SIG-M5 treated with dmso at 0.1 percent for 504 hours (cell line): ENCODE data around the gene WSCD1.

ENCODE experiments used
- DNase-seq: peaks from one replicate; lab custom pipeline; 2025; ENCODE audit not compliant: unreplicated experiment; lab: John Stamatoyannopoulos, UW

The WSCD1 gene

GRCh38 chr17:6059406-6059805 is 10.8 kb upstream of the WSCD1 start:
- DNase-seq = no peak

- DNase-seq = no peak
Observed at GRCh38 chr17:6061290-6061689, 8.9 kb upstream of the WSCD1 start.

DNA sequence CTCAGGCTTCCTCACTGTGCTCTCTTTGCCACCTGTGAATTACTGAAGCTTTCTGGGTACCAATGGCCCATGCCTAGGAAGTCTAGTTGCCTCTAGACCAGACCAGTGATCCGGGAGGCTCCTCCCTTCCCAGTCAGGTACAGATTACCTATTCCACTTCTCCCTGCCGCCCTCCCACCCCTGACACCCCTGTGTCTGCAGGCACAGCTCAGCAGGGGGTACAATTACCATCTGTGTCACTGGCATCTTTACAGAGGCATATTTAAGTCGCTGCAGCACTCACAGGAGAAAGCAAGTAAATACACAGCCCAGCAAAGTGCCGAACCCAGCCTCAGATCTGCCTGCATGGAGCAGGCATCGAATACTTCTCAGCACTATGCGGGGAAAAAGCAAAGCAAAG is 5.3 kb upstream of the WSCD1 start:
- DNase-seq = no peak

DNA sequence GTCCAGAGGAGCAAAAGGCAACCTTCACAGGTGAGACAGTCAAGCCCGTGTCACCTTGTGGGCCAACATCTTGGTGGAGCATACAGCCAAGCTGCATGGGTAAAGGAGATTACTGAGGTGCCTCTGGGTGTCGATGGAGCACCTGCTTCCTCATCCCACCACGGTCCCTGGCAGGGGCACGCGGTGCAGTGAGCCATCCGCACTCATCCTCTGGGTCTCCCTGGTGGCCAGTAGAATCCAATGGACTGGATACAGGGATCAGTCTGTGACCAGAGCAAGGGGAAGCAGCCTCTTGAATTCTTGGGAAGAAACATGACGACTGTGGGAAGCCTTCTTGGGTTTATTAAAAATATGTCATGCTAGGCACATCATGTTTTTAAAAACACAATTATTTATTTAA is 4.8 kb upstream of the WSCD1 start:
- DNase-seq = no peak

DNA sequence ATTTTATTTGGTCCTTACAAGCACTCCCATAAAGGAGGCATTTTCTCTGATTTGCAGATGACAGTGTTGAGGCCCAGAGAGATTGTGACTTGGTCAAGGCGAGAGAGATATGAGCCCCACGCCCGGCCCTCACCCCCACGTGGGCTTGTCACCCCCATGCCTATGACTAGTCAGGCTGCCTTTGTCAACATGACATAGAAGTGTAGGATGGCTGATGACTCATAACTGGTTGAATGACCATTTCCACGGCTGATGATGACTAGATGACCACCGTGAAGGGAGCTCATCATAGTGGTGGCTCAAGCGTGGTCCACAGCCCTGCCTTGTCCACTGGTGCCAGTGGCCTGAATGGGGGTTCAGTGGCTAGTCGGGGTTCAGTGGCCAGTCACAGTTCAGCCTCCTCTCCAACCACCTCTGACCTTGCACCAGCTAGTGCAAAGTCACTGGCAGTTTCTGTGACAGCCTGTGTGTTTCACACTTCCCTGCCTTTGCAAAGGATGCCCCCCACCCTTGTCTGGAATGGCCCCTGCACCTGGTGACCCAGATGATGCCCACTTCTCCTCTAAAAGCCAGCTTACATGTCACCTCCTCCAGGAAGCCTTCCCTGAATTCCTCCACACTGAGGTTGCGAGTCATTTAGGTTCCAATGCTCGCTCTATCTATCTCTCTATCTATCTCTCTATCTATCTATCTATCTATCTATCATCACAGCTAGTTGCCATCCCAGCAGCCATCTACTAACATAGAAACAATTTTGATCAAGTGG is 3.8 kb upstream of the WSCD1 start:
- no peak for DNase-seq

- DNase-seq = peak; percentile 1
Observed at GRCh38 chr17:6067060-6067459, 3.1 kb upstream of the WSCD1 start.

DNA sequence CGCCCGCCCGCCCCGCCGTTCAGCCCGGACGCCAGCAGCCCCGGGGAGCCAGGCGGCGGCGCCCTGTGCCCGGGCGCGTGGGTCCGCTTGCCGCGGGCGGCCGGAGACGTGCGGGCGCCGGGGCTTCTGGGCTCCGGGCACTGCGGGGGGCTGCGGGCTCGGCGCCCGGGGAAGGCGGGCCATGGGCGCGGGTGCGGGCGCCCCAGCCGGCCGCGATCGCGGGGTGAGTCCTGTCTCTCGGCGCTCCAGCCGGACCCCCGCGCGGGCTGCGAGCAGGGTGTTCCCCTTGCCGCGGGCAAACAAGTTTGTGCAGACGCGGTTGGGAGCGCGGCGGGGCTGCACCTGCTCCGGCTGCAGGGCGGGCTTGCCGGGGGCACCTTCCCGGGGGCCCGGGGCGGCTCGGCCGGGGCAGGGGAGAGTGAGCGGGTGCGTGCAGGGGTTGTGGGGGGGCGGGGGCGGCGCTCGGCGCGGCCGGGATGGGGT is 292 bp downstream of the WSCD1 start:
- DNase-seq = no peak

DNA sequence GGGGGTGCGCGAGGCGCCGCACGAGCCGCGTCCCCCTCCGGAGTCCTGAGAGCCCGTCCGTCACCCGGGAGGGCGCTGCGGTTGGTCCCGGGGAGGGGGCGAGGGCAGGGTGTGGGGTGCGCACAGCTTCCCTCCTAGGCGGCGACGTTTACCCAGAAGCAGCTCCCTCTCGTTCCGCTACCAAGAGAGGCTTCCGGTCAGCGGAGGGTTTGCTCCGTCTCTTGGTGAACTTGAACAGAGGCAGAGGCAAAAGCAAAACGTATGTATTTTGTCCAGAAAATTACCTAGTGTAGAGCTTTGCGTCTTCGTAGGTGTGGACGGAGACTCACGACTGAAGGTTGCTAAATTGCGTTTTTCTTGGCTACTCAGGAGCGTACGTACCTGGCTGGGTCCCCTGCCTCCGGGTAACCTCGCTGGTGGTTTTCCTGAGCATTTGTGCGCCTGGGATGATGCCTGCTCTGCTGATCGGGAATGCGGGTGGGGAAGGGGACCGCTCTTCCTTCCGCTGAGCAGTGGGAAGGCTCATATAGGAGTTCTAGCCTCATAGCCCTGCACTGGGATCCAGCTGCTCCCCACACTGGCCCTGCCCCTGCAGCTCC is 833 bp downstream of the WSCD1 start:
- no peak for DNase-seq

DNA sequence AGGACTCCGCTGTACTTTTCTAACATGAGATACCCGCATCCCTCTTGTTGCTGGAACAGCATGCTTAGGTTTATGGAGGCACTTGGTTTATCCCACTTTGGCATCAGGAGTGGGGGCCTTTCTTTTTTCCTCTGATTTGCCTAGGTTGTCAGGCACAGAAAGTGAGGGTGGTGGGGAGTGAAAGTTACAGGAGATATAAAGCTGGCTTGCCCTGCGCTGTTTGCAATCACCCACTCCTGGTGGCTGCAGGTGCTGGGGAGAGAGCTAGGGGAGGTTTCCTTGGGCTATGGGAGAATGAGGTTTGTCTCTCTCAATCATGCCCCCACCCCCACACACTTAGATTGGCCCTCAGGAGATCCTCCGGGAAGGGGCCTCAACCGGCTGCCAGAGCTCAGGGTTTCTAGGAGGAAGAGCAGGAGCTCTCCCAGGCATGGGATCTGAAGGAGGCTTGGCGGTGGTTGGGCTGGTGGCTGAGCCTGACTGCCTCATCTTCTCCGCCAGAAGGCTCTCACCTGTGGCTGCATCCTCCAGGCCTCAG is 1.4 kb downstream of the WSCD1 start:
- no peak for DNase-seq

GRCh38 chr17:6072157-6072556 is 2.0 kb downstream of the WSCD1 start:
- DNase-seq = no peak

GRCh38 chr17:6072611-6073010 is 2.4 kb downstream of the WSCD1 start:
- DNase-seq = no peak

DNA sequence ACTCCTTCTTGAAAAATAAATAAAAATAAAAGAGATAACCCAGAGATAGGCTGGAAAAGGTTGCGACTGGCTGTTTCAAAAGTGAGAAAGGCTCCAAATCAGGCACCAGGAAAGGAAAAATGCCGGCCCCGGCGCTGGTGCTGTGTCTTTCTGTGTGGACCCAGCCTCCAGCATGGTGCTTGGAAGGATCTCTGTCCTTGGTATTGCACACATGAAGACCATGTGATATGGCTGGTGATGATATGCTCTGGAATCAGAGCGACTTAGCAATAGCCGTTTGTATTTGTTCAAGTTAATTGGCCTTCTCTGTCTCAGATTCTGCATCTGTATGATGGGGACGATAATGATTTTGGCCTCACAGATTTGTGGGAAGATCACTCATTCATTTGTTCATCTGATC is 3.4 kb downstream of the WSCD1 start:
- DNase-seq = no peak

- no peak for DNase-seq
Observed at GRCh38 chr17:6075050-6075449, 4.9 kb downstream of the WSCD1 start.

GRCh38 chr17:6075845-6076244 is 5.7 kb downstream of the WSCD1 start:
- DNase-seq = no peak

- DNase-seq = no peak
Observed at GRCh38 chr17:6077752-6078151, 7.6 kb downstream of the WSCD1 start.

DNA sequence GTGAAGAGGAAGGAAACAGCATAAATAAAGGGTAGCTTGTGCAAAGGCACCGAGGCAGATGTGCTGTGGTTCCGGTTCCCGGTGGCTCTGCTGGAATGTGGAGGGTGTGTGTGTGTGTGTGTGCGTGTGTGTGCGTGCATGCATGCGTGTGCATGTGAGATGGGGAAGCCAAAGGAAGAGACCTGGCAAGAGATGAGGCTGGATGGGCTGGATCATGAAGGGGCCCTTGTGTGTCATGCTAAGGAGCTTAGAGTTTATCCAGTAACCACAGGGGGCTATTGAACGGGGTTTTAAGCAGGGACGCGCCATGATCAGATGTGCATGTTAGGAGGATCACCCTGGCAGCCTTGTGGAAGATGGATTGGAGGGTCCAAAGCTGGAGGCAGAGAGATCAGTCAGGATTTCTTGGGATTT is 8.3 kb downstream of the WSCD1 start:
- DNase-seq = no peak

- no peak for DNase-seq
Observed at GRCh38 chr17:6079155-6079888, 9.1 kb downstream of the WSCD1 start.

DNA sequence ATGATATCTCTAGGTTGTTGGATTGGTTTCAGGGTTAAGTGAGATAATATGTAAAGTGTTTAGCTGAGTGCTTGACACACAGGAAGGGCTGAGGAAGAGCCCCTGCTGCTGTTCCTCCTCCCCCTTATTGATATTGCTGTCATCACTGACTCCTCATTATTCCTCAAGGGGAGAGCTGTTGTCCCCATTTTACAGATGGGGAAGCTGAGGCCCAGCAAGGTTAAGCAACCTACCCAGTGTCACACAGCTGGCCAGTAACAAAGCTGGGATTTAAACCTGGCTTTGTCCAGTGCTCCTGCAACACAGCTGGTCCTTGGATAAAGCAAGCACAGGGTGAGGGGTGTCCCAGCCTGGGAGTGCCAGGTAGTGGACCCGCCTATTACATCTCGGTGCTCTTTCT is 9.8 kb downstream of the WSCD1 start:
- DNase-seq = no peak

DNA sequence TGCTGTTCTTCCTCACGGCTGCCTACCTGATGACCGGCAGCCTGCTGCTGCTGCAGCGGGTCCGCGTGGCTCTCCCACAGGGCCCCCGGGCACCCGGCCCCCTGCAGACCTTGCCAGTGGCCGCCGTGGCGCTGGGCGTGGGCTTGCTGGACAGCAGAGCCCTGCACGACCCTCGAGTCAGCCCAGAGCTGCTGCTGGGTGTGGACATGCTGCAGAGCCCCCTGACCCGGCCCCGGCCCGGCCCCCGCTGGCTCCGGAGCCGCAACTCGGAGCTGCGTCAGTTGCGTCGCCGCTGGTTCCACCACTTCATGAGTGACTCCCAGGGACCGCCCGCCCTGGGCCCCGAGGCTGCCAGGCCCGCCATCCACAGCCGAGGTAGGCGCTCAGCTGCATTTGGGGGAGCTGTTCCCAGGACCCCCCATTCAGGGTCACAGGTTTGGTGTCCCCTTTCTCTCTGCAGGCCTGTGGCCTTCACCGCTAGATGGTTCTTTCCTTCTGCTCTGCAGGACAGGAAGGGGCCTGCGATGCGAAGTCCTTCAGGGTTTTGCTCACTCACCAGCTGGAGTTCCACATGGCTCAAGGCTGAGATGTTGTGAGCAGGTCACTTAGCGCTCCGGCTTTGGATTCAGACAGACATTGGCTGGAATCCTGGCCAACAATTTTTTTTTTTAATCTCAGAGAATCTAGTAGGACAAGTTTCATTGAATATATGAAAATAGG is 10.7 kb downstream of the WSCD1 start:
- no peak for DNase-seq

DNA sequence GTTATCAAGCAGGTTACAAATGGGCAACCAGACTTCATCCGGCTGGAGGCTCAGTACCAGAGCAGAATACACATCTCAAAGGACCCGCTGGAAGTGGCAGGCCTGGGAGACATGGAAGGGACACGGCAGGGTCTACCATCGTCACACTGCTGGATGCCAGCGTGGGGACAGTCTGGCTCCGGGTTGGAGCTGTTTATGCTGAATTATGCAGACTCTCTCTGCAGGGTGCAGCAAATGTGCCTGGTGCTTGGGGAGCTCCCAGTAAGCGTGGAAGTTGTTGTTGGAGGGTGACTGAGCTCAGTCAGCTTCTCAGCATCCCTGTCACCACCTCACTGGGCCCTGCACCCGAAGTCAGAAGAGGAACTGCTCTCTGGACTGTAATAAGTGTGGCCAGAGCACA is 12.2 kb downstream of the WSCD1 start:
- DNase-seq = no peak
